ENCODE measurements around the gene ARL13A.
A peak's percentile ranks its signal among the peaks of the same experiment; 100 is the strongest.
"Not testable (repeated sequence)": the region's sequence is repeated elsewhere in the genome, so short reads cannot be mapped to it uniquely, and the experiment has no call there.

The ARL13A gene

DNA sequence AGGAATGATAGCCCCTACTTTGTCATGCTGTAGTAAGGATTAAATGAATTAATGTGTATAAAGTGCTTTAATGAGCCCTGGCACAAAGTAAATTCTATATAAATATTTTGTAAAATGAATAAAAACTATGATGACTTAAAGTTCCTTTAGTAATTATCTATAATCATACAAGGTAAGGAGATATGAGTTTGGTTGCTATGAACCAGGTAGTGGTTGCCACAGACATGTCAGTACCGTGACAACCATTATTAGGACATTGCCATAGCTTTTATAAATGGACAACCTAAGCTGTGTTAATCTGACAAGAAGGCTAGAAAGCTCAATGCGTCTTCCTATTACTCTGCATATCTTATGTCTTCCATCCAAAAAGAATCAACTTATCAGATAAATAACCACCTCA lies at the start of gene ARL13A:
Gene ARL13A, plus strand, starts transcription at position 301 of the 400 bp plus-strand sequence. CDS start 3,982 bp downstream, outside the sequence.
- no peak for DNase-seq (ENCODE audit: low read depth in 2 of 2)

- DNase-seq (ENCODE audit: low read depth in 2 of 2), result no peak
These were observed 45.1 kb upstream of the ARL13A start for GRCh38 chrX:100924375-100924774.

GRCh38 chrX:100926453-100926852 lies 43.1 kb upstream of the ARL13A start:
- no peak for DNase-seq (ENCODE audit: low read depth in 2 of 2)

GRCh38 chrX:100928660-100929613 lies 40.6 kb upstream of the ARL13A start, which contains the start of gene XKRX:
Gene XKRX (minus strand): TSS chrX:100928917. CDS start chrX:100928304, 613 bp downstream.
- peak; percentile 18 to 25 for DNase-seq (ENCODE audit: low read depth in 2 of 2)

GRCh38 chrX:100931218-100931924 lies 38.1 kb upstream of the ARL13A start:
- no peak for DNase-seq (ENCODE audit: low read depth in 2 of 2)

- DNase-seq (ENCODE audit: low read depth in 2 of 2), result no peak
These were observed 37.6 kb upstream of the ARL13A start for GRCh38 chrX:100931925-100932285.

- DNase-seq (ENCODE audit: low read depth in 2 of 2), result no peak
These were observed 33.7 kb upstream of the ARL13A start for GRCh38 chrX:100935767-100936166.

DNA sequence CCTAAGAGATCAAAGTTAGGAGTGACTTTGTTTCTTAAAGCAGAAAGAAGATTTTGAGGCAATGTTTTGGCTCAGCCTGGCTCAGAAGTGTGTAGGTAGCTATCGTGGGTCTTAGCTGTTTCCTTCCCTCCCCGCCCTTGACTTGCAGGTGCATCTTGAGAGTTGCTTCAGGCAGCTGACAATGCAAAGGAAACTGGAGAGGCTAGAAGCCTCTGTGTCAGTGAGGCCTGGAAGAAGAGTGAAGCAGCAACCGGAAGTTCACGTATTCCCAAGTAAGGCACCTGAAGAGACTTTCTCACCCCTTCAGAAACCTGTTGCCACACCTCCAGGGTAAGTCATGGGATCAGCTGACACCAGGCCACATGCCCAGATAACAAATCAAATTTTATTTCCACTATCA lies 30.2 kb upstream of the ARL13A start:
- DNase-seq (ENCODE audit: low read depth in 2 of 2), result no peak

- DNase-seq (ENCODE audit: low read depth in 2 of 2), result no peak
These were observed 24.9 kb upstream of the ARL13A start for GRCh38 chrX:100944601-100945000.

DNA sequence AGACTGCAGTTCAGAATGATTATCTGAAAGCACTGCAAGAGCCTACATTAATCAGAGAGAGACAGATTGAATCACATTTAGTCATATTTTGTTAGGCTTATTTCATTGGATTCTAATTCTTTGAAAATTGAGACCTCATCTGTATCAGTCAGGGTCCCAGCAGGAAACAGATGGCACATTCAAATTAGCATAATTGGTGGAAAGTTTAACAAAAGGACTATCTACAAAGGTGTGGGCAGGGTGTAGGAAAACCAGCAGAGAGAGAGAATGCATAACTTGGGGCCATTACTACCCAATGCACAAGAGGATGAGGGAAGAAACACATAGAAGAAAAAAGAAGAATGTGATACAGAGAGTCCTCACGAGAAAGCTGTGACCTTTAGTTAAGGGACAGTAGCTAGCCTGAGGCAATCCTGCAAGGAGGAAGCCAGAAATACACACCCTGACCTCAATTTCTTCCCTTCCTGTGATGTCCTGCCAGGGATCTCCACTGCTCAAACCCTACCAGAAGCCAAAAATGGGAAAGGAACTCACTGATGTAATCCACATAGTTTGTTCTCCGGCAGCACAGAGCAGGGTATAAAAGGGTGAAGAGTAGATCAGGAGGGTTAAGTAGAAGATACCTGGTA lies 23.1 kb upstream of the ARL13A start:
- DNase-seq (ENCODE audit: low read depth in 2 of 2), result no peak

DNA sequence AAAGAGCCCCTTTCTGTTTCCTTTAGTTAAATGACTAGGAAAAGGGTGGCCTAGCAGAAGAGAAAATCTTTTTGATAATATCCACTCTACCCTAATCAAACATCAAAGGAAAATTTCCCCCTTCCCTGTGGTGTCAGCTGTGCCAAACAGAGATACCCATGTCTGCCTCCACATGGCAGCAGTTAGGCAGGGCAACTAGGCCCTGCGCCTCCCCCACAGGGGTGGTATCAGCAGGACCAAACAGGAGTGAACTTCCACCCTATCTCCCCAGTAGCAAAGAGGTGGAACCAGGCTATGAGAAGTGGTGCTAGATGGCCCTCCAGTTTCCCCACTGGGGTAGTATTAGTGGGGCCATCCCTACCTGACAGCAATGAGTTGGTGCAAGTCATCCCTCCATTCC lies 21.0 kb upstream of the ARL13A start:
- DNase-seq (ENCODE audit: low read depth in 2 of 2), result no peak

DNA sequence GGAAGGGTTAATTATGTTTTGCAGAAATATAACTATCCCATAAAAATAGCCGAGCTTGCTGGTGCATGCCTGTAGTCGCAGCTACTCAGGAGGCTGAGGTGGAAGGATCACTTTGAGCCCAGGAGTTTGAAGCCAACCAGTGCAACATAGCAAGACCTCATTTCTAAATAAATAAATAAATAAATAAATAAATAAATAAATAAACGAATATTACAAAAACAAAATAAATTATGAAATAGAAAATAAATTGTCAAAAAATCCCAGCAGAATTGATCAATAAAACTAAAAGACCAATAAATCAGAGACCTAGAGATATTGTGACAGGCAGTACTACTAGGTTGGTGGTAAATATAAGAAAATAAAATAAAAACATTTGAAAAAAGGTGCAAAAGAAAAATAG lies 6.7 kb upstream of the ARL13A start:
- DNase-seq (ENCODE audit: low read depth in 2 of 2), result no peak

DNA sequence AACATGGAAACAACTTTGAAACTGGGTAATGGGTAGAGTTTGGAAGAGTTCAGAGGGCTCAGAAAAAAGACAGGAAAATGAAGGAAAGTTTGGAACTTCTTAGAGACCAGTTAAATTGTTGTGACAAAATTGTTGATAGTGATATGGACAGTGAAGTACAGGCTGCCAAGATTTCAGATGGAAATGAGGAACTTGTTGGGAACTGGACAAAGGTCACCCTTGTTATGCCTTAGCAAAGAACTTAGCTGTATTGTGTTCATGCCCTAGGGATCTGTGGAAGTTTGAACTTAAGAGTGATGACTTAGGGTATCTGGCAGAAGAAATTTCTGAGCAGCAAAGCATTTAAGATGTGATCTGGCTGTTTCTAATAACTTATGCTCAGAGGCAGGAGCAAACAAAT lies 5.1 kb upstream of the ARL13A start:
- DNase-seq (ENCODE audit: low read depth in 2 of 2), result no peak

DNA sequence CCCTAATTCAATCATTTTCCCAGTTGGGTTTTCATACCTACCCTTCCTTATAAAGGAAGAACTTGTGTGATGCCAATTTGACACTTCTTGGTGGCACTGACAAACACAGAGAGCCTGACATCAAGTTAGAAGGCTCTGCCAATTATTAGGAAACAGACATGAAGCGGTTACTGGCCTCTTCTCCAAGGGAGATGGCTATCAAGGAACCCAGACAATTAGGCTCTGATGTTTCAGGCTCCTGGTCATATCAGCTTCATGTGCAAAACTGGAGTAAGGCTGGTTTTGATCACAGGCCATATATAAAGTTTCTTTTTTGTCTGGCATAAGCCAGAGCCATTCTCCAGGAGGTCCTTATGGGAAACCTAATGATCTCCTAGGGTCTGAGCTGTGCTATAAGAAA lies 428 bp downstream of the ARL13A start:
- no peak for DNase-seq (ENCODE audit: low read depth in 2 of 2)

GRCh38 chrX:100973411-100973810 lies 3.9 kb downstream of the ARL13A start:
- DNase-seq (ENCODE audit: low read depth in 2 of 2), result no peak

GRCh38 chrX:100975212-100975611 lies 5.7 kb downstream of the ARL13A start:
- no peak for DNase-seq (ENCODE audit: low read depth in 2 of 2)

GRCh38 chrX:100976211-100976610 lies 6.7 kb downstream of the ARL13A start:
- no peak for DNase-seq (ENCODE audit: low read depth in 2 of 2)

DNA sequence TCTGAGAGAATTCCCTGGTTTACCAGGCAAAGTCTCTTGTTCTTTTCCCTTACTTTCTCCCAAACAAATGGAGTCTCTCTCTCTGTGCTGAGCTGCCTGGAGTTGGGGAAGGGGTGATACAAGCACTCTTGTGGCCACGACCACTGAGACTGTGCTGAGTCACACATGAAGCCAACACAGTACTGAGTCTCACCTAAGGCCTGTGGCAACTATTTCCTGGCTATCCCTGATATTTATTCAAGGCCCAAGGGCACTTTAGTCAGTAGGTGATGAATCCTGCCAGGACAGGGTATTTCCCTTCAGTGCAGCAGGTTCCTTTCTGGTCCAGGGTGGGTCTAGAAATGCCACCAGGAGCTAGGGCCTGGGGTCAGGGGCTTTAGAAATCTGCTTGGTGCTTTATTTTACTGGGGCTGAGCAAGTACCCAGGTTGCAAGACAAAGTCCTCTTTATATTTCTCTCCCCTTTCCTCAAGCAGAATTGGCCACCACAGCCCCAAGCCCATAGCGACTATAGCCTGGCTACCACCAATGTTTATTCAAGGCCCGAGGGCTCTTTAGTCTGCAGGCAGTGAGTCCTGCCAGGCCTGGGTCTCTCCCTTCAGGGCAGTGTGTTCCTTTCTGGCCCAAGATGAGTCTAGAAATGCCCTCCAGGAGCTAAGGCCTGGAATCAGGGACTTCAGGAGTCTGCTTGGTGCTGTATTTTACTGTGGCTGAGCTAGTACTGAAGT lies 10.5 kb downstream of the ARL13A start:
- no peak for DNase-seq (ENCODE audit: low read depth in 2 of 2)

DNA sequence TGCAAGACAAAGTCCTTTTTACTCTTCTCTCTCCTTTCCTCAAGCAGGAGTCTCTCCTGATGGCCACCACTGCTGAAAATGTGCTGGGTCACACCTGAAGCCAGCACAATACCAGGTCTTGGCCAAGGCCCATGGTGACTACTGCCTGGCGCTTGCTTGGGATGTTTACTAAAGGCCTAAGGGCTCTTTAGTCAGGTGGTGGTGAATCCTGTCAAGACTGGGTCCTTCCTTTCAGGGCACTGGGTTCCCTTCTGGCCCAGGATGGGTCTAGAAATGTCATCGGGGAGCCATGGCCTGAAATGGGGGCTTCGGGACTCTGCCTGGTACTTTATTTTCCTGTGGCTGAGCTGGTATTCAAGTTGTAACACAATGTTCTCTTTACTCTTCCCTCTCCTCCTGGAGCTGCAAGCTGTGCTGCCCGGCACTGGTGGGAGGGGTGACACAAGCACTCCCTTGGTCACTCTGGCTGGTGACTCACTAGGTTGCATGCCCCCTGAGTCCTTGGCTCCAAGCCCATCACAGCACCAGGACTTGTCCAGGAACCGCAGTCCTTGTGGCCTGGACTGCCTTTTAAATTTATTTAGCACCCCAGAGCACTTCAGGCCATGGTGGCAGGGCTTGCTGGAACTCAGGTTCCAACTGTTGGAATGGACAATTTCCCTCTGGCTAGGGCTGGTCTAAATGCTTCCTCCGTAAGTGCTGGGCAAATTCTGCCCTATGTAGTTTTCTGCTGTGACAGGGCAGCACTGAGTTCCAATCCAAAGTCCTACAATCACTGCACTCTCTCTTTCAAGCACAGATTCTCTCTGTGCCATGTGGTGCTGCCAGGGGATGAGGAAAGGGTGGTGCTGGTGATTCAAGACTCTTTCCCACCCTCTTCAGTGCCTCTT lies 11.3 kb downstream of the ARL13A start:
- DNase-seq (ENCODE audit: low read depth in 2 of 2), result no peak

GRCh38 chrX:100981498-100981845 lies 12.0 kb downstream of the ARL13A start:
- DNase-seq (ENCODE audit: low read depth in 2 of 2), result not testable (repeated sequence)

- no peak for DNase-seq (ENCODE audit: low read depth in 2 of 2)
These were observed 15.3 kb downstream of the ARL13A start for GRCh38 chrX:100984818-100985217.

All from stimulated activated CD8-positive, alpha-beta memory T cell treated with anti-CD3 and anti-CD28 coated beads, Interleukin-7, amount 100 ng/mL, for 4 hours (primary cell).